ENCODE data around the gene HDAC5.
"Not testable (repeated sequence)": the region's sequence is repeated elsewhere in the genome, so short reads cannot be mapped to it uniquely, and the experiment has no call there.

The HDAC5 gene

DNA sequence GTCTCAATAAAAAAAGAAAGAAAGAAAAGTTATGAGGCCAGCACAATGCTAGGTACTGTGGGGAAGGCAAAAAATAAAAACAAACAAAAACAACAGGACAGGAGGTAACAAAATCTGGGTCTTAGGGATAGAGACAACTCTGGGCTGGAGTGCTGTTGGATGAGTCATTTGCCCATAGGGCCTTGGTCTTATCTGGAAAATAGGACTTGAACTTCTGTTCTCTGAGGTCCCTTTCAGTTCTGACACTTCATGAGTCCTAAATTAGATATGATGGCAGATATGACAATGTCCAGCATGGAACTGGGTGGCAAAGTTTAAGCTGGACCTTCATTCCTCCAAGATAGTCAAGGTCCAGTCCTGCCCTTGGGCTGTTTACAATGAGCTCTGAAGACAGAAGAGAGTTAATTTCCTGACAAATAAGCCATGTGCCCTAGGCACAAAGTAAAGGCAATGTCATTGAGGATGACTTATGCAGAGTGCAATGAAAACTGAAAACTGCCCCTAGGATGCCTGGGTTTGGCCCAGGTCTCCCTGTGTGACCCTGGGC, 8.9 kb upstream of the HDAC5 start:
- no peak for DNase-seq

DNA sequence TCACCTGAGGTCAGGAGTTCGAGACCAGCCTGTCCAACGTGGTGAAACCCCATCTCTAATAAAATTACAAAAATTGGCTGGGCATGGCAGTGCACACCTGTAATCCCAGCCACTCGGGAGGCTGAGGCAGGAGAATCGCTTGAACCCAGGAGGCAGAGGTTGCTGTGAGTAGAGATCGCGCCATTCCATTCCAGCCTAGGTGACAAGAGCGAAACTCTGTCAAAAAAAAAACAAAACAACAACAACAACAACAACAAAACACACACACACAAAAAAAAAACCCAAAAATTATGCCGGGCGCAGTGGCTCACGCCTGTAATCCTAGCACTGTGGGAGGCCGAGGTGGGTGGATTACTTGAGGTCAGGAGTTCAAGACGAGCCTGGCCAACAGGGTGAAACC, 7.9 kb upstream of the HDAC5 start:
- not testable (repeated sequence) for DNase-seq

DNA sequence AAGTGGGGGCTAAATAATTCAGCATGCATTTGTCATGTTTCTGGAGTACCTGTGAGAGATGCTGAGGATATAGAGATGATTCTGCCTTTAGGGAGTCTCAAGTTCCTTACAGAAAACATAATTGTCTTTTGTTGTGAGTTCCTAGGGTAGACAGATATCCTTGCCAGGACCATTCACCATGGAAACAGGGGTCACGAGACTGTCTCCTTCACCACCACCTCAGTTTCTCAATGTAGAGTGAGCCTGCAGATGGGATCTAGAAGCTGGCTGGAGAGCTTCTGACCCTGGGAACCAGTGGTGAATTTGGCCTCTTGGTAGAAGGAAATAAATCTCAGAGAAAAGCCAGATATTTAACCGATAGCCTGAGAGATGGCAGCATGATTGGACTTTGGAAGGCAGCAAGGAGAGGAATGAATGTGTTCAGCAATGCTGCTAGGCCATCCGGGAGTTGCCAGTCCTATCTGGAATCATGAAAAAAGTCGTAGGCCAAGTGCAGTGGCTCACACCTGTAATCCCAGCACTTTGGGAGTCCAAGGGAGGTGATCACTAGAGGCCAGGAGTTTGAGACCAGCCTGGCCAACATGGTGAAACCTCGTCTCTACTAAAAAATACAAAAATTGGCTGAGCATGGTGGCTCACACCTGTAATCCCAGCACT, 7.4 kb upstream of the HDAC5 start:
- DNase-seq: no peak

DNA sequence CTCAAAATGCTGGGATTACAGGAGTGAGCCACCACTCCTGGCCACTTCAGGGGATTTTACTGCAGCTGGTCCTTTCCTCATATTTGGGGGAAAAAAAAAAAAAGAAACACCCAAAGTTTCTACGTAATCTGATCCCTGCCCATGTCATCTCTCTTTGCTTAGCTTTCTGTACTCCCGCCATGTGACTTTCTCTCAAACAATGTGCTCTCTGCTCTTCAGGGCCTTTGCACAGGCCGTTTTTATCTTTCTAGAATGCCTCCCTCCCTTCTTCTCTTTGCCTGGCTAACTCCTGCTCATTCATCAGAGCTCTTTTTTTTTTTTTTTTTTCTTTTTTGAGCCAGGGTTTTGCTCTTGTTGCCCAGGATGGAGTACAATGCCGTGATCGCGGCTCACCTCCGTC, 4.9 kb upstream of the HDAC5 start:
- DNase-seq: no peak

DNA sequence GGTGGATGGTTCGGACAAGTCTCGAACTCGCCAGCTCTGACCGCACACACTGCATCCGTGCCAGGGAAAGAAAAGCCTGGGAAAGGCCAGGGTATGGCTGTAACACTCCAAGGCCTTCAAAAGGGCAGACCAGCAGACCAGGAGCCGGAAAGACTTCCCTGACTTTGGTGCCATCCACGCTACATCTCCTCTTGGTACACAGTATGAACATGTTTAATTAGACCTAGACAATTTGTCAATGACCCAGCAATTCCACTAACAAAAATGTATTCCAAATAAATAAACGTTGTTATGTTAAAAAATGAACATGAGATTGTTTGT, 637 bp upstream of the HDAC5 start:
- DNase-seq: no peak

DNA sequence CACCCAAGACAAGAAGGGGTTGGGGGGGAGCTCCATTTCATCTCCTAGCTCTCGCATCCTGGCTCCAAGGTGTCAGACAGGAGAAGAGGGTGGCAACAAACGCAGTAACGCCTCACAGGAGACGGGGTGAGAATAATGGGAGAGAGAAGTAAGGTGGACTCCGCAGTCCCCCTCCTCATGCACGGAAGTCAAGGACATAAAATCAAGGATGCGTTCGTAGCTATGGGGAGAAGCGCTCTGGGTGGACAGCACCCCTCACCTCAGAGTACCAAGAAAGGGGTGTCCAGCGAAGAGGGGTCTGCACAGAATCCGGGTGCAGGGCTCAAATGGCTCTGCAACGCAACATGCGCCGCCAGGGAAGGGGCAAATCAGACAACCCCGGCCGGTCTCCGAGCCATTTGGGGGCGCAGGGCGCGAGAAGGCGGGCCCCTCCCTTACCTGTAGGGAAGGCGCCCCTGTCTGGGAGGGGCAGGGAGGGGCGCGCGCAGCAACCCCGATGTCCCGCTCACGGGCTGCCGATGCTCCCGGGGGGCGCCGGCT, 555 bp downstream of the HDAC5 start:
- no peak for DNase-seq

DNA sequence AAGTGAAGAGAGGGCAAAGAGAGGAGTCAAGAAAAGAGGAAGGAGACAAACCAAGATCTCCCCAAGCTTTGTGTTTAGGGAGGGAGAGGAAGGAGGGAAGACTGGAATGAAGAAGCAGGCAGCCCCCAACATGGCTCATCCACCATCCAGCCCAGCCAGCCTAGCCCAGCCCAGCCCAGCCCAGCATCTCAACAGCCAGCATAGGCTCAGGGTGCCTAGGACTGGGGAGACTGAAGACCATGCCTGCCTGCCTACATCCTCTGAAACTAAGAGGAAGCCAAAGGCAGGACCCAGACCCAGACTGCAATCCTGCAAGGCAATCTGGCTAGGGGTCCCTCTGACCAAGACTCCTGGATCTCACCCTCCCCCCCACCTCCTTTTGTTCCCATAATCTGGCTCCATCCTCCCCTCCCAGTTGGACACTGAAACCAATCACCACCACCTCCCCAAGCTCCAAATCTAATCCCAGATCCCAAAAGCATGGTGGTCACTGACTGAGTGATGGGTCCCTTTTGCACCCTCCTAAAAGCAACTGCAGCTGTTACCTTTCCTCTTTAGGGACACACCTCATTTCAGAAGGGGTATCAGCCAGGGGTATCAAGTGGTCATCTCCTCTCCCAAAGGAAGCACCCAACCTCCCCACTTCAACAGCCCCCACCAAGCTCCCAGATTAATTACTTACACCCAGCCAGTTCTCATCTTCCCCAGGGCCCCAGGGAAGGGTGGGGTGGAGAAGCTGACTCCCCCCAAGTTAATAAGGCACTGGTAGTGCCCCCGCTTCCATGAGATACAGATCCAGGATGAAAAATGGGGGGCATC, 1.2 kb downstream of the HDAC5 start:
- no peak for DNase-seq

DNA sequence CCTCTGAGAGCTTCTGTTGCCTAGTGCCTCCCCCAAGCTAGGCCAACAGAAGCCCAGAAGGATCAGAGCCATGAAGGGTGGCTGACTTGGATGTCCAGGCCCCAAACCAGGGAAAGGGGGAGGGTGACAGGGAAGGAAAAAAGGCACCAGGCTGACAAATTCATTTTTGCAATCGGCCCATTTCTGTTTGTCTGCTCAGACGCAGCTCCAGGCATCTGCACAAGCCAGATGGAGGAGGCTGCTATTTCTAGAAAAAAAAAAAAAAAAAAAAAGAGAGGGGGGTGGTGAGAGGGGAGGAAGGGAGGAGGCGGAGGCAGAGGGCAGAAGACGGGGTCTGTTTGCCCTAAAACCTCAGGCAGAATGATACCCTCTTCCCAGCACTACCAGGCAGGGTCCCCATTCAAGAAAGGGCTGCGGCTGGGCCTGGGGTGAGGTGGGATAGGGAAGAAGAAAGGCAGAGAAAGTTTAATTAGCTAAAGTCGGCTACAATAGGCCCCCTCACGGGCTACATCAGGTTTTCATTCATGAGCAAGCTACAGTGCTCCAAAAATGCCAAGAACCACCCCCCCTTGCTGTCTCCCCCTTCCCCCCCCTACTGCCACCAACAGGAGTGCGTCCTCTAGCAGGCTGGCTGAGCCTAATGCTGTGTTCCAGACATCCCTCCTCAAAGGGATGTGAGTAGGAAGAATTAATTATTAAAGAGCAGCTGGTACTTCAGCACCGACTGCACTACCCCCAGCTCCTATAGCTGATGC, 2.4 kb downstream of the HDAC5 start:
- no peak for DNase-seq

DNA sequence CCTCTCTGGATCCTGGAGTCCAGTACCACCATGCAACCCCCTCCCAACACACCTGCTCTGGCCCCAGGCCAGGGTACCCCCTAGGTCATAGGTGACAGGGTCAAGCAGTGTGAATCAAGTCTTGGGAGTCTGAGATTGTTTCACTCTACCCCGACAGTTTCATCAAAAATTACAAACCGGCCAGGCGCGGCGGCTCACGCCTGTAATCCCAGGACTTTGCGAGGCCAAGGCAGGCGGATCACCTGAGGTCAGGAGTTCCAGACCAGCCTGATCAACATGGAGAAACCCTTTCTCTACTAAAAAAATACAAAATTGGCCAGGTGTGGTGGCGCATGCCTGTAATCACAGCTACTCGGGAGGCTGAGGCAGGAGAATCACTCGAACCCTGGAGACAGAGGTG, 3.2 kb downstream of the HDAC5 start:
- not testable (repeated sequence) for DNase-seq

DNA sequence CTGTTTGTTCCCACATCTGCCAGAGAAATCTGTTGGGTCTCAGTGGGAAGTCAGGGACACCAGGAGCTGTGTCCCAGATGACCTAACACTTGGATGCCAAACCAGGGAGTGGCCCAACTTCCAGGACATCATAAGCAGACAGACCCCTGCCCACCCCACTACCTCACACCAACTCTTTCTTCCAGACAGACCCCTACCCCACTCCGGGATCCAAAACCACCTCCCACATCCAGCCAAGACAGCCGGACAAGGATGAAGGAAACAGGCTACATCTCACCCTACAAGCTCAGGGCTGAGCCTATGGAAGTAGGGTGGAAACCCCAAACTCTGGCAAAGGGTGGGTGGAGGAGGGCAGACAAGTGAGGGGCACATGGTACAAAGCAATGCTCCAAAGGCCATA, 3.6 kb downstream of the HDAC5 start:
- DNase-seq: no peak

DNA sequence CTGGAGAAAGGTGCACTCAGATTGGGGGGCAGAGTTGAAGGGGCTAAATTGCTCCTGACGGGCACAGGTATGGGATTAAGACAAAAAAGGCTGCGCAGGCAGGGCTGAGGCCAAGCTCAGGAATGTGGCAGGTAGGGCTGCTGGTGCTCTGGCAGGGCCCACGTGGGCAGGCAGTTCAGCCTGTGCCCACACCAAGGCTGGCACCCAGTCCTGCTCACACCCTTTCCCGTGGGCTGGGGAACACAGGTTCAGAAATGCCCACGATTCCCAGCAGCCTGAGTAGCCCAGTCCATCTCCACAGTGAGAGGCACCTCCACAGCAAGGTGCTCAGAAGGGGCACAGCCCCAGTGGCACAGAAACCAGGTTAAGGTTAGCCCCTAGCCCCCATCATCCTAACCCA, 4.4 kb downstream of the HDAC5 start:
- DNase-seq: no peak

DNA sequence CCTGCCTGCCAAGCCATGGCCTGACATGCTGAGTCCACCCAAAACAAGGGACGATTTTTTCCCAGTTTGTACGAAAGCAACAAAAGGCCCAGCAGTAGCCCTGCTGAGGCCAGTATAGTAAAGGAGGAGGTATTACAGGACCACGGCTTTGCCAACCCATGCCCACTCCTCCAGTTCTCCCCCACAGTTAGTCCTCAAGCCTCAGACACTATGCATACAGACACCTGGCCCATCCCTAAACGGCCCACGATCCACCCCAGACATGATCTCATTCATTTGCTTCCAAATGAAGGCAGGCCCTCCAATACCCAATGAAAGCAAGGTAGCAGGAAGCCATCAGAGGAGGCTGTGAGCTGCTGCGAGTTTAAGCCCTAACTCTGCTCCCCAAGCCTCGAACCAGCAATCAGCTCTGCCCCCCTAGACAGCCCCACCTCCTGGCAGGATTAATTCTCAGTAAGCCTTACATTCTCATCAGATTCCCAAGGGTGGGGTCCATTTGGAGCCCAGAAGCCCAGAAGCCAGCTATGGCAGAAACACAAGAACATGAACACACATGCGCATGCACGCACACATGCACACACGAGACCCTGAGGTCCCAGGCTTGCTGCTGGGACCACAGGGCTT, 4.9 kb downstream of the HDAC5 start:
- DNase-seq: no peak

DNA sequence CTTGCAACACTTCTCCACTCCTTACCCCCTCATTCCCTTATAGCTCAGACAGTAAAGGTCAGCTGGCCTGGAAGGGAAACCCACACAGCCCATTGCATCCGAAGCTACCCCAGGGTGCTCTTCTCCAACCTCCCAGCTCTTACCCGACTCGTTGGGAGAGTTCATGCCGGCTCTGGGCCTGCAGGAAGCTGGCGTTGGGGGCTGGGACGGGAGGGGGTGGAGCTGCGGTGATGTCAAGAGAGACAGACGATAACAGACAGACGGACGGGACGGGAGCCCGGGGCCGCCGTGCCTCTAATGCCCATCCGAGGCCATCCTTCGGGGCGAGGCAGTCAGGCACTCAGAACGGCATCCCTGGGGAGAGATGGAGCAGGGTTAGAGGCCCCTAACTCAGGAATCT, 6.1 kb downstream of the HDAC5 start:
- DNase-seq: no peak

DNA sequence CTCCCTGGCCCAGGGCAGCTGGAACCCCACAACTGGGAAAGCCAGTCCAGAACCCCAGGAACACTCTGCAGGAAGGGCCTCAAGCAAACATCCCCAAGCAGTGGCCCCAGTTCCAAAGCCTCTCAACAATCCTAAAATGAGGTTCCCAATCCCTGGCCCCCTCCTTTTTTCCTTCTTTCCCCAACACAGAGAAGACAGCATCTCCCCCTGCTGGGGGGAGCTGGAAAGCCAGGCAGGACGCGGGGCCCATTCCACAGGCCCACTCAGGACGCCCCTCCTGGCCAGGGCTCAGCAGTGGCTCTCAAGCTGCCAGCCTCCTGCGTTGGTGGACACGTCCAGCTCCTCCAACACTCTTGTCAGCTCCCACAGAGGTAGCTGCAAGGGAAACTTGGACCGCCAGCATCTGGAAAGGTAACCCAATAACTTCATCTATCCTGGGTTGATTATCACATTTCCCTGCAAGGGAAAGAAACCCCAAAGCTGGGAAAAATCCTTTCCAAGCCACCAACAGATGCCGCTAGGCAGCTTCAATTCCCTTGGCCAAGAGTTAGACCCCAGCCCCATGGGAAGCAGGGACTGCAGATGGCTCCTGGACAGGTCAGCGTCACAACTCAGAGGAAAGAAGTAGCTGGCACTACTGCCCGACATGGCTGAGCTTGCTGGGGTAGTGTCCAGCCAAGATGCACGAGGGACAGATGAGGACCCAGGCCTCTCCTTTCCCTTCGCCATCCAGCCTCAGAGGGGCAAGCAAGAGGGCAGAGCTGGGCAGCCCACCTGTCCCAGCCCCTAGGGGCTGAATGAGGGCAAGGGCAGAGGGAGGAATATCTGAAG, 7.6 kb downstream of the HDAC5 start:
- no peak for DNase-seq

DNA sequence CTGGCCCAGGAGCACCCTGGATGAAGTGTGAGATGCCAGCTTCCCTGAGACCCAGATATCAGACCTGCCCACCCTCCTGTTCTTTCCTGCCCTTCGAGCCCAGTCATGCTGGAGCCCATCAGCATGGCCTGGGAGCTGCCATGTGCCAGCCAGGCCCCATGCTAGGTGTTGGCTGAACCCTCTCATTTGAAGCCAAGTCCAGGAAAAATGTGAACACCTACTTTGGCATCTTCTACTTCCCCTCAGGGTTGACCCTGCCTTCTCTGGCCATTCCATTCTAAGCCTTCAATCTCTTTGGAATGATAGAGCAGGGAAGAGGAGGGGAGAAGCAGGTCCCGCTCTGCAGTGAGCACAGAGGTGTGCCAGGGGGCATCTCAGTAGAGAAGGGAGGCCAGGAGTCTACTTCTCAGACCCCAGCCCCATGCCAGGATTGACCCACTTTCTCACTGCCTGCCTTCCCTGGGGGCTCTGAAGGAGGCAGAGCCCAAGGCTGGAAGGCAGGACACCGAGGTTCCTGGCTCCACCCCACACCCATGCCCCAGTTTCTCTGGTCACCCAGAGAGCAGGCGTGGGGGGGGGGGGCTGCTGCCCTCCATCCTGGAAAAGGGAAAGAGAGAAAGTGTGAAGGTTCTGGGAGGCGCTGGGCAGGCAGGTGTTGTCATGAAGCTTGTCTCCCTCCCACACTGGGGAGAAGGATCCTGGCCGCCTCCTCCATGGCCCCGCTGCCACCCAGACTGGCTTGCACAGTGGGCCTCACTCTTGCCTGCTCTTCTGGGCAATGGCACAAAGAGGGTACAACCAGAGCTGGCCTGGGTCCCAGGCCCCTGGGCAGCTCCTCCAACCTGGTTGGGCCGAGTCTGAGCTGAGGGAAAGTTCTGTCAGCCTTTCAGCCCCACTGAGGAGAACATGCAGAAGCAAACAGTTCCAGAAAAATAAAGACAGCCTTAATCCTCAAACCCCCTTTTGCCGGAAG, 9.3 kb downstream of the HDAC5 start:
- DNase-seq: no peak

DNA sequence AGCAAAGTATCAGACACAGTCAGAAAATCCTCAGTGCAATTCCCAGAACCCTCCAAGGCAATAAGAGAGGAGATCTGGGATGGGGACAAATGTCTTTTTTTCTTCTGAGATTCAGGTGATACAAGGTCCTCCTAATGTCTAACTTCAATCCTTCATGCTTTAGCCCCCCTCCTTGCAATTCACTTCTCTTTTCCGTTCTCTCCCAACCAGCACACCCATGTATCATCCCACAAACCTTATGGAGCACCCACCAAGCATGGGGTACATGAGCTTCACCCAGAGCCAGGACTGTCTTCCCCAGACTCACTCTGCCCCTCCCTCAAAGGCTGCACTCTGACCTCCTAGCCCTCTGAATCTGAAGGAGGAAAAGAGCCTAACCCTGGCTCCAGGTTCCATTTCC, 10.1 kb downstream of the HDAC5 start:
- no peak for DNase-seq

DNA sequence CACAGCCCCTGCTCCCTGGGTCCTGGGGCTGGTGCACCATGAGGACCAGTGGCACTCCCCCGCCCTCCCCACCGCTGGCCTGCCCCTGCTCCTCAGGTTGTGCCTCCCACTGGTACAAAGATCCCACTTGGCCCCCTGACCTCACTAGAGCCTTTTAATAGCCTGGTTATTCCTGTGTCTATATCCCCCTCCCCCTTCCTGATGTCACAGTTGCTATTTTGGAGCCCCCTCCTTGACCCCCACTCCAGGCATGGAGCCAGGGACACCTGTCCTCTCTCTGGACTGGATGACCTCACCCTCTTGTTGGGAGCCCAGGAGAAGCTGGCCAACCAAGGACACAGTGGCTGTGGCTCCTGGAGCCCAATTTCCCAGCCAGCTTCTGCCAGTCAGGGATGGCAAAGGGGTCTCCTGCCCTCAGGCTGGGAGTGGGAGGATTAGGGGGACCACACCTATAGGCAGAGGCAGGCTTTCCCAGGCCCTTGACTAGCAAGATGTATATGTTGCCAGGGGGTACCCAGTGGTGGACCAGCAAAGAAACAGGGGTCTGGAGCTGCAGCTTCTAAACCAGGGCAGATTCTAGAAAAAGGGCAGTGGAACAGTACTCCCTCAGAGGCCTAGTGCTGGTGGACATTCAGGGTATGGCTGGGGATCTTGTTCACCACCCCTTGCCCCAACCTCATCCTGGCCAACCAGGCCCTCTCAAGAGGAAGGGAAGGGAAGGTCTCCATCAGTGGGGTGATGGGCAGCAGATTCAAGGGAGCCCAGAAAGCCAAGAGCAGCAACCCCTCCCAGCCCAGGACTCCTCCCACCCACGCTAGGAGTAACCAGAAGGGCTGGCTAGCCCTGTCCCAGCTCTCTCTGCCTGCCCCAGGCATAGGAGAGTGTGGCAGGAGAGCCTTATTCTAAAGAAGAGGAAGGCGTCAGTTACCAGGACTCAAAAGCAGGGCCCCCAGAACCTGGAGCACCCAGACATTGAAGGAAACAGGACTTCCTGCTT, 10.9 kb downstream of the HDAC5 start:
- no peak for DNase-seq

DNA sequence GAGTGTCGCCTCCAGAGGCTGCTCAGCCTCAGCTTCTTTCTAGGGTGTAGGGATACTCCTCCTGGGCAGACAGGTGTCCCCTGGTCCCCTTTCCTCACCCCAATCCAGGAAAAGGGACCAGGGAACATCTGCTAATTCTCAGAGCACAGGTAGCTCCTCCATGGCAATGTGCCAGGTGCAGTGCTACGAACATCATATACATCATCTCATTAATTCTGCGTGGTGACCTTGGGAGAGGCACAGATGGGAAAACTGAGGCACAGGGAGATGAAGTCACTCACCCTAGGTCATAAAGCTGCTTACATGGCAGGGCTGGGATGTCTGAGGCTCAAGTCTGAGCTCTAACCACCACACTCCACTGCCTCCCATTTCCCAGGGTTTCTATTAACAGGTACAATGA, 11.7 kb downstream of the HDAC5 start:
- no peak for DNase-seq

DNA sequence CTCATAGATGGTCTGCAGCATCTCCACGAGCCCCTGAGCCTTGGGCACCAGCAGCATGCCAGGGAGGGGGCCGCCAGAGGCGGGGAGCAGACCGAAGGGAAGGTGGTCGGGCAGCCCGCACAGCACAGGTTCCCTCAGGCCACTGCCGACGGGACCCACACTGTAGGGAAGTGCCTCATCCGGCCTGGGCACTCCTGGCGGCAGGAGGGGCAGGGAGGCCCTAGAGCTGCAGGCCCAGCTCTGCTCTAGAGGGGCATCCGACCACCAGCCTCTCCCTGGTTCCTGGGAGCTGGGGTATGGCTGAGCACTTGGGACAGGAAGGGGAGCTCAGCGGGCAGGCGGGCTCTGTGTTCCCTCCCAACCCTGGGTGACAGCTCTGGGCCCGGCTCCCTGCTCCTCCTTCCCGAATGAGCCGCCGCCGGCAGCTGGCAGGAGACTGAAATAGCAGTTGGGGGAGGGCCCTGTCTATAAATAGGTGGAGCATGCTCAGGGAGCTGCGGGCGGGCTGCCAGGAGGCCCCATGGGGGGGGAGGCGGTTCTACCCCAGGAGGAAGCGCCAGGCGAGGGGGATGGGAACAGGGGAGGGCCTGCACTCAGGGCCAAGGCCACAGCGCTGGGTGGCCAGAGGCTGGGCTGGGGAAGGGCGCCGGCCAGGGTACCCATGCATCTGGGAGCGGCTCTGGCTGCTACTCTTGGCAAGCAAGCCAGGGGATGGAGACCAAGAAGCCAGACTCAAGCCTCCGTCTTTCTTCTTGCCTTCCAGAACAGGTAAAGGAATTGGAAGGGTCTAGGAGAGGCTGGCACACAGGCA, 12.4 kb downstream of the HDAC5 start:
- DNase-seq: peak; percentile 52

All from activated CD4-positive, alpha-beta T cell treated with anti-CD3 and anti-CD28 coated beads, Interleukin-2, amount 50 U/mL, for 16 hours (primary cell).